Measurements from ENCODE around the gene SNN. TPM values are rescaled to one million over a fixed set of nuclear protein-coding genes. Genes with fewer than 3 reads are reported as not detected.
A peak's percentile ranks its signal among the peaks of the same experiment; 100 is the strongest.

The SNN gene
- total RNA-seq, 1 donor: 13.8 TPM

- H3K27ac ChIP-seq (ENCODE audit: low read depth, low read length): no peak overlapping the region
- TF ChIP-seq, protein P1, sequence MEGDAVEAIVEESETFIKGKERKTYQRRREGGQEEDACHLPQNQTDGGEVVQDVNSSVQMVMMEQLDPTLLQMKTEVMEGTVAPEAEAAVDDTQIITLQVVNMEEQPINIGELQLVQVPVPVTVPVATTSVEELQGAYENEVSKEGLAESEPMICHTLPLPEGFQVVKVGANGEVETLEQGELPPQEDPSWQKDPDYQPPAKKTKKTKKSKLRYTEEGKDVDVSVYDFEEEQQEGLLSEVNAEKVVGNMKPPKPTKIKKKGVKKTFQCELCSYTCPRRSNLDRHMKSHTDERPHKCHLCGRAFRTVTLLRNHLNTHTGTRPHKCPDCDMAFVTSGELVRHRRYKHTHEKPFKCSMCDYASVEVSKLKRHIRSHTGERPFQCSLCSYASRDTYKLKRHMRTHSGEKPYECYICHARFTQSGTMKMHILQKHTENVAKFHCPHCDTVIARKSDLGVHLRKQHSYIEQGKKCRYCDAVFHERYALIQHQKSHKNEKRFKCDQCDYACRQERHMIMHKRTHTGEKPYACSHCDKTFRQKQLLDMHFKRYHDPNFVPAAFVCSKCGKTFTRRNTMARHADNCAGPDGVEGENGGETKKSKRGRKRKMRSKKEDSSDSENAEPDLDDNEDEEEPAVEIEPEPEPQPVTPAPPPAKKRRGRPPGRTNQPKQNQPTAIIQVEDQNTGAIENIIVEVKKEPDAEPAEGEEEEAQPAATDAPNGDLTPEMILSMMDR (IDR thresholded peaks at IDR 0.05; ENCODE audit: extremely low read depth, low read depth, low read length): no peak
- peaks cover 10% of the 10 kb centered on the region for H3K36me3 ChIP-seq (ENCODE audit: insufficient read depth, low read length)
- peaks cover 29% of the 10 kb centered on the region for H3K79me2 ChIP-seq (ENCODE audit: insufficient read depth, low read length)
- no peak overlapping the region for H2AFZ ChIP-seq (ENCODE audit: low read length)
- peaks cover 69% of the 10 kb centered on the region for H4K20me1 ChIP-seq (ENCODE audit: insufficient read depth, low read length)
- H3K27me3 ChIP-seq (ENCODE audit: insufficient read depth, low read length): no peaks in the 10 kb centered on the region
- H3K4me3 ChIP-seq (ENCODE audit: insufficient read depth, low read length): no peak overlapping the region
- no peaks in the 10 kb centered on the region for H3K9me3 ChIP-seq (ENCODE audit: low read depth, low read length)
- DNase-seq (ENCODE audit: insufficient read length, low spot score, missing footprints): peak; percentile 78
- no peak overlapping the region for H3K4me2 ChIP-seq (ENCODE audit: insufficient read depth, low read length)
- peaks cover 21% of the 10 kb centered on the region for H3K4me1 ChIP-seq (ENCODE audit: insufficient read depth, low read length)
Measured at GRCh38 chr16:11673091-11674000, 5.1 kb downstream of the SNN start.

DNA sequence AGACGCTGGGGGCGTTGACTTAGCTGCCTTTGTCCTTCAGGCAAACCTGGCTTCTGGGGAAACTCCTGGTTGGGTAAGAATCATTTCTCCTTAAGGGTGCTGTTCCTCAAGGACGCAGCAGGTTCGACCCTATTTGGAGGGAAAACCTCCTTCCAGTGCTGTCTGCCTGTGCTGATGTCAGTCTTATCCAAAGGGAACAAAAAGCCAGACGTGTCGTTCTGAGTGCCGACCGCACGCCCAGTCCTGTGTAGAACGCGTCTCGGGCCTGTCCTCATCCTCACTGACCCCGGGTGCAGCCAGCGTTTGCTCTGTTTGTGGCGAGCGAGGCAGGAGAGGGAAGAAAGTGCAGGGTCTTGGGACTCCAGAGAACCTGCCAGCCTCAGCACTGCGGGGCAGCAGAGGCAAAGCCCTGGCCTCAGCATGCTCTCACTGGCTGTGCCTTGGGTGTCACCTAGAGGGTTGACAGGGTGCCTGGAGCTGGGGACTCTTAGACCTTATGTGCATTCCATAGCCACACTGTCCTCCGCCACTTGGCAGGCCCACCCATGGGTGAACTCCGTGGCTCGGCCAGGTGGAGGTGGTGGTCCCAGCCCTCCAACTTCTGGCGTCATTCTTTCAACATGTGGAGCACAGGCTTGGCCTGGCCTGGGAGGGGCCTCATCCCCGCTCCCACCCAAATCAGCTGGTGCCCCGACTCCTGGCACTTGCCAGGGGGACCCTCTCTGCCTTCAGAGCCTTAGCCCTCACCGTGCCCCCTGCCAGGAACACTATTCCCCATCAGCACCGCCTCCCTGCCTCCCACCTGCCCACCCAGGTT, 6.0 kb downstream of the SNN start:
- DNase-seq (ENCODE audit: insufficient read length, low spot score, missing footprints): no peak
- no peak overlapping the region for H3K4me2 ChIP-seq (ENCODE audit: insufficient read depth, low read length)
- peaks cover 27% of the 10 kb centered on the region for H3K4me1 ChIP-seq (ENCODE audit: insufficient read depth, low read length)
- no peaks in the 10 kb centered on the region for H3K27me3 ChIP-seq (ENCODE audit: insufficient read depth, low read length)
- H3K9me3 ChIP-seq (ENCODE audit: low read depth, low read length): no peaks in the 10 kb centered on the region
- H4K20me1 ChIP-seq (ENCODE audit: insufficient read depth, low read length): peaks cover 73% of the 10 kb centered on the region
- TF ChIP-seq, protein P1 (IDR thresholded peaks at IDR 0.05; ENCODE audit: extremely low read depth, low read depth, low read length): no peak
- no peak overlapping the region for H3K4me3 ChIP-seq (ENCODE audit: insufficient read depth, low read length)
- peaks cover 13% of the 10 kb centered on the region for H3K36me3 ChIP-seq (ENCODE audit: insufficient read depth, low read length)
- H2AFZ ChIP-seq (ENCODE audit: low read length): no peak overlapping the region
- H3K79me2 ChIP-seq (ENCODE audit: insufficient read depth, low read length): peaks cover 25% of the 10 kb centered on the region
- H3K27ac ChIP-seq (ENCODE audit: low read depth, low read length): no peak overlapping the region

DNA sequence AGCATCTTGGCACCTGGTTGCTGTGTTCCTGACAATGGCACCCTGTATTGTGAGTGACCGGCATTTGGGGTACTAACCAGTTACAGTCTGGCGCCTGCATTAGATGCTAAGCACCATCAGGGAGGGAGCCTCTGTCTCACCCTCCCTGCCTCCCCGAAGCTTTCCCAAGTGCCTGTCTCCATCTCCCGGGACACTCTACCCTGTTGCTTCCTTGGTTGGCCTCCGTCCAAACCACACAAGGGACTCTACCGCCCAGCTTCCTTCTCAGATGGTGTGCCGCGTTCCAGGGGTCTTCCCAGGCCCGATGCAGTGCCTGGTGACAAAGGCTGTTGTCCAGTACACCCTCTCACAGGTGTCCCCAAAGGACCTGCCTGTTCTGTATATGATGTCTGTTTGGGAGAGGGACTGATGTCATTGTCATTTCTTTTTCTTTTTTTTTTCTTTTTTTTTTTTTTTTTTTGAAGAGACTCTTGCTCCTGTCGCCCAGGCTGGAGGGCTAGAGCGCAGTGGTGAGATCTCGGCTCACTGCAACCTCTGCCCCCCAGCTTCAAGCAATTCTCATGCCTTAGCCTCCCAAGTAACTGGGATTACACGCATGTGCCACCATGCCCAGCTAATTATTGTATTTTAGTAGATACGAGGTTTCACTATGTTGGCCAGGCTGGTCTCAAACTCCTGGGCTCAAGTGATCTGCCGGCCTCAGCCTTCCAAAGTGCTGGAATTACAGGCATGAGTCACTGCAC, 6.7 kb downstream of the SNN start:
- no peaks in the 10 kb centered on the region for H3K9me3 ChIP-seq (ENCODE audit: low read depth, low read length)
- peak; percentile 87 for DNase-seq (ENCODE audit: insufficient read length, low spot score, missing footprints)
- no peak overlapping the region for H2AFZ ChIP-seq (ENCODE audit: low read length)
- no peak overlapping the region for H3K27ac ChIP-seq (ENCODE audit: low read depth, low read length)
- H4K20me1 ChIP-seq (ENCODE audit: insufficient read depth, low read length): peaks cover 81% of the 10 kb centered on the region
- H3K27me3 ChIP-seq (ENCODE audit: insufficient read depth, low read length): no peaks in the 10 kb centered on the region
- TF ChIP-seq, protein P1 (IDR thresholded peaks at IDR 0.05; ENCODE audit: extremely low read depth, low read depth, low read length): no peak
- H3K36me3 ChIP-seq (ENCODE audit: insufficient read depth, low read length): peaks cover 20% of the 10 kb centered on the region
- no peak overlapping the region for H3K4me3 ChIP-seq (ENCODE audit: insufficient read depth, low read length)
- H3K79me2 ChIP-seq (ENCODE audit: insufficient read depth, low read length): peaks cover 23% of the 10 kb centered on the region
- peaks cover 20% of the 10 kb centered on the region for H3K4me1 ChIP-seq (ENCODE audit: insufficient read depth, low read length)
- H3K4me2 ChIP-seq (ENCODE audit: insufficient read depth, low read length): no peak overlapping the region

All from osteoblast (primary cell).